Fibroblast of lung (primary cell): ENCODE results near the gene DDN. TPM values are rescaled to one million over a fixed set of nuclear protein-coding genes. Genes with fewer than 3 reads are reported as not detected.

Experiments used
- DNase-seq, 2 donors: peaks; one replicate each; pipeline versions ENCODE4 v3.0.0 to v3.0.0-alpha.2; 2010; ENCODE audit warnings: low read depth in 2 of 2
- H2AFZ ChIP-seq: 2 replicates; pipeline ENCODE4 v1.5.1; 2012; ENCODE audit warnings: low read length, control low read depth, inconsistent platforms
- H3K27ac ChIP-seq: 2 replicates; pipeline ENCODE4 v1.5.1; 2011; ENCODE audit warnings: low read length, control low read depth; ENCODE audit not compliant: insufficient read depth
- H3K27me3 ChIP-seq: 2 replicates; pipeline ENCODE4 v1.5.1; 2011; ENCODE audit warnings: mild to moderate bottlenecking, low read length; ENCODE audit not compliant: control insufficient read depth, insufficient read depth
- H3K36me3 ChIP-seq: 2 replicates; pipeline ENCODE4 v1.5.1; 2011; ENCODE audit warnings: low read length; ENCODE audit not compliant: control insufficient read depth, insufficient read depth
- H3K4me1 ChIP-seq: 2 replicates; pipeline ENCODE4 v1.5.1; 2011; ENCODE audit warnings: low read length; ENCODE audit not compliant: control insufficient read depth, insufficient read depth; ENCODE audit errors: extremely low read depth
- H3K4me2 ChIP-seq: 2 replicates; pipeline ENCODE4 v1.5.1; 2011; ENCODE audit warnings: low read length, control low read depth; ENCODE audit not compliant: insufficient read depth; ENCODE audit errors: extremely low read depth
- H3K4me3 ChIP-seq, 4 experiments: fragments of 200-600 bp in 1 of 4; sonication (generic) in 1 of 4; replicated peaks in 1 of 4; 2 replicates each; pipeline ENCODE4 v1.5.1; 2011 to 2016; ENCODE audit warnings: low read length in 4 of 4, low read depth in 3 of 4, mild to moderate bottlenecking in 3 of 4, control low read depth in 2 of 4, inconsistent platforms in 1 of 4, mixed read lengths in 1 of 4; ENCODE audit not compliant: insufficient read depth in 1 of 4; ENCODE audit errors: control extremely low read depth in 1 of 4
- H3K79me2 ChIP-seq: 2 replicates; pipeline ENCODE4 v1.5.1; 2012; ENCODE audit warnings: mild to moderate bottlenecking, low read length, inconsistent platforms; ENCODE audit not compliant: control insufficient read depth, insufficient read depth
- H3K9ac ChIP-seq: 2 replicates; pipeline ENCODE4 v1.5.1; 2011; ENCODE audit warnings: mild to moderate bottlenecking, low read length, control low read depth; ENCODE audit not compliant: insufficient read depth
- H3K9me3 ChIP-seq: 2 replicates; pipeline ENCODE4 v1.5.1; 2012; ENCODE audit warnings: low read depth, low read length; ENCODE audit not compliant: control insufficient read depth, insufficient read depth
- H4K20me1 ChIP-seq: 2 replicates; pipeline ENCODE4 v1.5.1; 2011; ENCODE audit warnings: low read length; ENCODE audit not compliant: control insufficient read depth, insufficient read depth; ENCODE audit errors: extremely low read depth
- EZH2 ChIP-seq: IDR thresholded peaks from 2 replicates; pipeline ENCODE4 v1.5.1; 2012; ENCODE audit warnings: low read length, control low read depth, mild to moderate bottlenecking; ENCODE audit errors: missing control alignments
- polyA plus RNA-seq, 2 donors: library from polyadenylated mRNA; depleted of rRNA in 1 of 2; stranded (reverse) in 1 of 2; unstranded in 1 of 2; fragments of >200 nt; gene quantifications; 2 replicates each; pipeline ENCODE4 v1.2.1, GENCODE V29; 2011 to 2012; ENCODE audit warnings: missing spikeins in 1 of 2
- total RNA-seq: library from RNA; depleted of rRNA; stranded (reverse); fragments of >200 nt; gene quantifications from 2 replicates; pipeline ENCODE4 v1.2.1, GENCODE V29; 2014
- TF ChIP-seq, protein P1 (sequence below), 2 donors: IDR thresholded peaks in 1 of 2; conservative IDR thresholded peaks in 1 of 2; 1 replicate in 1 of 2; 2 replicates in 1 of 2; pipeline ENCODE4 v1.5.1; 2011 to 2012; ENCODE audit warnings: low read length in 2 of 2, control low read depth in 1 of 2, inconsistent platforms in 1 of 2, low read depth in 1 of 2, mild to moderate bottlenecking in 1 of 2

DDN gene
- total and polyA plus RNA-seq, 2 donors (not counting 1 experiment from before 2014, with no cell fraction given): under 0.01 to 0.09 TPM

DNA sequence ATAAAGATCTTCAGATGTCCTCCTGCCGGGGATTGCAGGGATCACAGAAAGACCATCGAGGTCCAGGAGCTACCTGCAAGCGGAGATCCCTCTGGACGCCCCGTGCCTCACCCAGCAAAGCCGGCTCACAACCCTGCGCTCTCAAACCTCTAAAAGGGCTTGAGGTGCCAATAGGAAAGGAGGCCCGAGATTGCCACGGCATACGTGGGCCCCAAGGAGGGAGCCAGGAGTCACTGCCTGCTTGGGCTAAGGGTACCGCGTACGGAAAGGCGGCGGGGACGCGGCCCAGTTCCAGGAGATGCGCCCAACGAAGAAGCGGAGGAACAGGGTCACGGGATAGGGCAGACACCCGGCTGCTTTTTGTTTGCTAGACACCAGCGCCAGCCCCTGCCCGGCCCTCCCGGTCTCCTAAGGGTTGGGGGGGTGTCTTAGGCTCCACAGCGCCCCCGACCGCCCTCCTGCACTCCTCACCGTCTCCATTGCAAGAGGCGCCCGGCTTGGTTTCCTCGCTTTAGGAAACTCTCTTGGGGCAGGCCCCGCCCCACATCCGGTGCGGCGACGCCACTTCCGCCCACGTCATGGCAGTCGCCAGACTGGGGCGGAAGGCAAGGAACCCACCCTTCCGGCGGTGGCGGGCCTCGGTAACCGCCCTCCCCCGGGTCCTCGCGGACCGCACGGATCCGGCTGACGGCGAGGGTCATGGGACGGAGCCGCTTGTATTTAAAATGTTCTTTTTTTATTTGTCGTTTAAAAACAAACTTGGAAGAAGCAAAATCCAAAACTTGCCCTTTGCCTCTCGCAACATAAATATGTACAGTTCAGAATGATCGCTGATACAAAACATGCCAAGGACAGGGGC, 19.3 kb upstream of the DDN start, which contains the start of gene PRKAG1:
Gene PRKAG1 (minus strand): TSS at position 516 of the 859 bp plus-strand sequence. CDS start 36 bp downstream, at position 480.
- H3K4me1 ChIP-seq: no peaks in the 10 kb centered on the region
- H3K4me2 ChIP-seq: peak within 1 kb of the TSS; percentile 88

GRCh38 chr12:49017891-49018260, 18.7 kb upstream of the DDN start:
- H3K9ac ChIP-seq: peak overlapping the region; percentile 95
- H3K4me1 ChIP-seq: no peaks in the 10 kb centered on the region
- no peak overlapping the region for H2AFZ ChIP-seq
- H3K27ac ChIP-seq: peak overlapping the region; percentile 96
- TF ChIP-seq, protein P1, sequence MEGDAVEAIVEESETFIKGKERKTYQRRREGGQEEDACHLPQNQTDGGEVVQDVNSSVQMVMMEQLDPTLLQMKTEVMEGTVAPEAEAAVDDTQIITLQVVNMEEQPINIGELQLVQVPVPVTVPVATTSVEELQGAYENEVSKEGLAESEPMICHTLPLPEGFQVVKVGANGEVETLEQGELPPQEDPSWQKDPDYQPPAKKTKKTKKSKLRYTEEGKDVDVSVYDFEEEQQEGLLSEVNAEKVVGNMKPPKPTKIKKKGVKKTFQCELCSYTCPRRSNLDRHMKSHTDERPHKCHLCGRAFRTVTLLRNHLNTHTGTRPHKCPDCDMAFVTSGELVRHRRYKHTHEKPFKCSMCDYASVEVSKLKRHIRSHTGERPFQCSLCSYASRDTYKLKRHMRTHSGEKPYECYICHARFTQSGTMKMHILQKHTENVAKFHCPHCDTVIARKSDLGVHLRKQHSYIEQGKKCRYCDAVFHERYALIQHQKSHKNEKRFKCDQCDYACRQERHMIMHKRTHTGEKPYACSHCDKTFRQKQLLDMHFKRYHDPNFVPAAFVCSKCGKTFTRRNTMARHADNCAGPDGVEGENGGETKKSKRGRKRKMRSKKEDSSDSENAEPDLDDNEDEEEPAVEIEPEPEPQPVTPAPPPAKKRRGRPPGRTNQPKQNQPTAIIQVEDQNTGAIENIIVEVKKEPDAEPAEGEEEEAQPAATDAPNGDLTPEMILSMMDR (conservative IDR thresholded peaks at IDR 0.05 in 1 of 2, IDR thresholded peaks at IDR 0.05 in 1 of 2; ENCODE audit: low read depth in 1 of 2, low read length in 2 of 2): no peak
- TF ChIP-seq EZH2: no peak
- peaks cover 20% of the 10 kb centered on the region for H3K79me2 ChIP-seq
- peaks cover 6% of the 10 kb centered on the region for H3K36me3 ChIP-seq
- H3K9me3 ChIP-seq: no peaks in the 10 kb centered on the region
- H4K20me1 ChIP-seq: no peaks in the 10 kb centered on the region
- H3K4me3 ChIP-seq: peak overlapping the region; percentile 81 to 90 (median 85)
- H3K4me2 ChIP-seq: peak overlapping the region; percentile 78
- H3K27me3 ChIP-seq: no peaks in the 10 kb centered on the region
- DNase-seq: peak in 1 of 2 donors; percentile 62

More for the DNA sequence above, 19.3 kb upstream of the DDN start, which contains the start of gene PRKAG1:
- Histone ChIP-seq H3K9me3 (no peaks in the 10 kb centered on the region), H3K36me3 (peaks cover 9% of the 10 kb centered on the region), H3K4me3 (peak within 1 kb of the TSS; percentile 81 to 92 (median 86)), H3K27me3 (no peaks in the 10 kb centered on the region), H3K27ac (peak within 1 kb of the TSS; percentile 96), H4K20me1 (no peaks in the 10 kb centered on the region), H3K9ac (peak within 1 kb of the TSS; percentile 95), H2AFZ (peak within 1 kb of the TSS; percentile 42), H3K79me2 (peaks cover 20% of the 10 kb centered on the region)
- peak; percentile 96 to 97 for DNase-seq
- TF ChIP-seq, protein P1 (conservative IDR thresholded peaks at IDR 0.05 in 1 of 2, IDR thresholded peaks at IDR 0.05 in 1 of 2; ENCODE audit: low read depth in 1 of 2, low read length in 2 of 2): peak; percentile 44 to 51
- no peak for TF ChIP-seq EZH2

- peaks cover 20% of the 10 kb centered on the region for H3K79me2 ChIP-seq
- no peak overlapping the region for H3K9ac ChIP-seq
- no peak for TF ChIP-seq EZH2
- TF ChIP-seq, protein P1 (conservative IDR thresholded peaks at IDR 0.05 in 1 of 2, IDR thresholded peaks at IDR 0.05 in 1 of 2; ENCODE audit: low read depth in 1 of 2, low read length in 2 of 2): no peak
- no peak overlapping the region for H3K4me3 ChIP-seq
- no peaks in the 10 kb centered on the region for H4K20me1 ChIP-seq
- H3K36me3 ChIP-seq: peaks cover 6% of the 10 kb centered on the region
- H3K4me1 ChIP-seq: no peaks in the 10 kb centered on the region
- no peak for DNase-seq
- no peak overlapping the region for H2AFZ ChIP-seq
- H3K27ac ChIP-seq: no peak overlapping the region
- no peaks in the 10 kb centered on the region for H3K27me3 ChIP-seq
- H3K4me2 ChIP-seq: no peak overlapping the region
- no peaks in the 10 kb centered on the region for H3K9me3 ChIP-seq
Measured at GRCh38 chr12:49015196-49015595, 16.0 kb upstream of the DDN start.
